HL-60 (cell line): Measurements from ENCODE around the gene LGALS9C.
"Not testable (repeated sequence)": the region's sequence is repeated elsewhere in the genome, so short reads cannot be mapped to it uniquely, and the experiment has no call there.

Source experiments
- TF ChIP-seq, protein P1 (sequence below): IDR thresholded peaks from one replicate; pipeline ENCODE4 v1.5.1; 2011; ENCODE audit warnings: low read length, control low read depth, inconsistent platforms; ENCODE audit not compliant: insufficient read depth
- TF ChIP-seq, protein P2 (sequence below): IDR thresholded peaks from 2 replicates; pipeline ENCODE4 v1.6.1; 2012; ENCODE audit warnings: low read depth; ENCODE audit not compliant: insufficient replicate concordance

DNA sequence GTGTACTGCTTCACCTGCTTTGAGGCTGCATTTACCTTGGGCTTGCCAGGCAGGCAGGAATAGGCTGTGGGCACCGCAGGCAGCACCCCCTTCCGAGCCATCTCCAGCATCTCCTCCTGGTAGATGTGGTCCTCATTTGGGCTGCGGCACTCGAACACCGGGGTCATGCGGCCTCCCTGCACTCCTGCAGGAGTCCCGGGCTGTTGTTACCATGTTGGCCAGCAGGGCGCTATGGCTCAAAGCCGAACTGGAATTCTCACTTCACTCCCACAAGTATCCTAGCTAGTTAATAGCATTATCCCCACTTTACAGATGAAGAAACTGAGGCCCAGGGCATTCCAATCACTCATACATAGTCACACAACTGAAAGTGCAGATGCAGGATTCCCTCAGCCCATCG is 23.7 kb downstream of the LGALS9C start:
- TF ChIP-seq, protein P1, sequence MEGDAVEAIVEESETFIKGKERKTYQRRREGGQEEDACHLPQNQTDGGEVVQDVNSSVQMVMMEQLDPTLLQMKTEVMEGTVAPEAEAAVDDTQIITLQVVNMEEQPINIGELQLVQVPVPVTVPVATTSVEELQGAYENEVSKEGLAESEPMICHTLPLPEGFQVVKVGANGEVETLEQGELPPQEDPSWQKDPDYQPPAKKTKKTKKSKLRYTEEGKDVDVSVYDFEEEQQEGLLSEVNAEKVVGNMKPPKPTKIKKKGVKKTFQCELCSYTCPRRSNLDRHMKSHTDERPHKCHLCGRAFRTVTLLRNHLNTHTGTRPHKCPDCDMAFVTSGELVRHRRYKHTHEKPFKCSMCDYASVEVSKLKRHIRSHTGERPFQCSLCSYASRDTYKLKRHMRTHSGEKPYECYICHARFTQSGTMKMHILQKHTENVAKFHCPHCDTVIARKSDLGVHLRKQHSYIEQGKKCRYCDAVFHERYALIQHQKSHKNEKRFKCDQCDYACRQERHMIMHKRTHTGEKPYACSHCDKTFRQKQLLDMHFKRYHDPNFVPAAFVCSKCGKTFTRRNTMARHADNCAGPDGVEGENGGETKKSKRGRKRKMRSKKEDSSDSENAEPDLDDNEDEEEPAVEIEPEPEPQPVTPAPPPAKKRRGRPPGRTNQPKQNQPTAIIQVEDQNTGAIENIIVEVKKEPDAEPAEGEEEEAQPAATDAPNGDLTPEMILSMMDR, result not testable (repeated sequence)
- TF ChIP-seq, protein P2, sequence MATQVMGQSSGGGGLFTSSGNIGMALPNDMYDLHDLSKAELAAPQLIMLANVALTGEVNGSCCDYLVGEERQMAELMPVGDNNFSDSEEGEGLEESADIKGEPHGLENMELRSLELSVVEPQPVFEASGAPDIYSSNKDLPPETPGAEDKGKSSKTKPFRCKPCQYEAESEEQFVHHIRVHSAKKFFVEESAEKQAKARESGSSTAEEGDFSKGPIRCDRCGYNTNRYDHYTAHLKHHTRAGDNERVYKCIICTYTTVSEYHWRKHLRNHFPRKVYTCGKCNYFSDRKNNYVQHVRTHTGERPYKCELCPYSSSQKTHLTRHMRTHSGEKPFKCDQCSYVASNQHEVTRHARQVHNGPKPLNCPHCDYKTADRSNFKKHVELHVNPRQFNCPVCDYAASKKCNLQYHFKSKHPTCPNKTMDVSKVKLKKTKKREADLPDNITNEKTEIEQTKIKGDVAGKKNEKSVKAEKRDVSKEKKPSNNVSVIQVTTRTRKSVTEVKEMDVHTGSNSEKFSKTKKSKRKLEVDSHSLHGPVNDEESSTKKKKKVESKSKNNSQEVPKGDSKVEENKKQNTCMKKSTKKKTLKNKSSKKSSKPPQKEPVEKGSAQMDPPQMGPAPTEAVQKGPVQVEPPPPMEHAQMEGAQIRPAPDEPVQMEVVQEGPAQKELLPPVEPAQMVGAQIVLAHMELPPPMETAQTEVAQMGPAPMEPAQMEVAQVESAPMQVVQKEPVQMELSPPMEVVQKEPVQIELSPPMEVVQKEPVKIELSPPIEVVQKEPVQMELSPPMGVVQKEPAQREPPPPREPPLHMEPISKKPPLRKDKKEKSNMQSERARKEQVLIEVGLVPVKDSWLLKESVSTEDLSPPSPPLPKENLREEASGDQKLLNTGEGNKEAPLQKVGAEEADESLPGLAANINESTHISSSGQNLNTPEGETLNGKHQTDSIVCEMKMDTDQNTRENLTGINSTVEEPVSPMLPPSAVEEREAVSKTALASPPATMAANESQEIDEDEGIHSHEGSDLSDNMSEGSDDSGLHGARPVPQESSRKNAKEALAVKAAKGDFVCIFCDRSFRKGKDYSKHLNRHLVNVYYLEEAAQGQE, result not testable (repeated sequence)
